Measurements from ENCODE around the gene DTX4.

DTX4 gene

DNA sequence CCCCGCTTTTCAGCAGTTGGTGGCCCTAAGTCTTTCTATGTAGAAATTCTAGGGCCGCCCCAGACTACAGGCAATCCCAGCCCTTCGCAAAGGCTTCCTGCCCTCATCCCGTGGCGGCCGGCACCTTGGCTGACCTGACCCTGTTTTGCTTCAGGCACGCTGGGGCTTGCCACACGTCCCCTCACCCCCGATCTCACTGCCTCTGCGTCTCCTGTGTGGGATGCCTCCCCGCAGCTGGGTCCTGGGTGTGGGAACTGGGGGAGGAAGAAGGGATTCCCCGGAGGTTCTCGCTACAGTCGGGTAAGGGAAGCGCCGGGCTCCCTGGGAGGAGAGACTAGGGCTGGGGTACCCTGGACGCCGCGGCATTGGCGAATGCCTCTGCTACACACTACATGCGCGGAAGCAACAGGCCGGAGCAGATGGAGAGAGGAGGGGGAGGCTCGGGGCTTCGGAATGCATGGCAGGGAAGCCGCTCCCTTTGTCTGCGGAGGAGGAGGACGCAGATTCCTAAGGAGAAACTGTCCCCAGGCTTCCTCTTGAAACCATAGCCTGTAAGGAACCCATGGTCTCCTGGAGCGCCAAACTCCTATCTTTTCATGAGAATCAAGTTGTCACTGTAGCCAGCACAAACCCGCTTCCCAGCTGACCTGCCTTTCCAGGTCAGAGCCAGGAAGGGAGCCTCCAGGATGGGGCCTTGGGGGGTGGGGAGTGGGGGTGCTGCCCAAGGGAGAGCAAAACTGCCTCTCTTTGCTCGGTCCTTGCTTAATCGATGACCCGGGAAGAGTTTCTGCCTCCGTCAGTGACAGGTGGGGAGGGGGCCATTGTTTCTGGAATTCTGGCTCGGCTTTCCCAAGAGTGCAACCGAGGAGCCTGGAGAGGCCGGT lies 1.4 kb downstream of the DTX4 start:
- DNase-seq: no peak

- DNase-seq: no peak
These were observed 2.2 kb downstream of the DTX4 start for GRCh38 chr11:59173964-59174663.

GRCh38 chr11:59174664-59175033 lies 2.7 kb downstream of the DTX4 start:
- no peak for DNase-seq

- DNase-seq: no peak
These were observed 3.2 kb downstream of the DTX4 start for GRCh38 chr11:59175091-59175501.

DNA sequence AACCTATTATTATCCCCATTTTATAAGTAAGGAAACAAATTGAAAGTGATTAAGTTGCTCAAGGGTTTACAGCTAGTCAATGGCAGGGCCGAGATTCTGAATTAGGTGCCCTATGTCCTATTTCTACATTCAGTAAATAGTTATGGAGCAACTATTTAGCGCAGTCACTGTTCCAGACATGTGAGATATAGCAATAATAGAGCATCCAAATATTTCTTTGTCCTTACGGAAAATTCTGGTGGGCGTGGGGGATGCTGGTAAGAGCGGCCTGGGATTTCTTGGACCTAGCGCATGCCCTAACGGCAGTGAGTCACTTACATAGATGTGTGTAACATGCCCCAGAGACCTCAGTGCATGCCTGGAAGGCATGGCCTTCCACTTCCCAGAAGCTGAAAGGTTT lies 4.4 kb downstream of the DTX4 start:
- no peak for DNase-seq

DNA sequence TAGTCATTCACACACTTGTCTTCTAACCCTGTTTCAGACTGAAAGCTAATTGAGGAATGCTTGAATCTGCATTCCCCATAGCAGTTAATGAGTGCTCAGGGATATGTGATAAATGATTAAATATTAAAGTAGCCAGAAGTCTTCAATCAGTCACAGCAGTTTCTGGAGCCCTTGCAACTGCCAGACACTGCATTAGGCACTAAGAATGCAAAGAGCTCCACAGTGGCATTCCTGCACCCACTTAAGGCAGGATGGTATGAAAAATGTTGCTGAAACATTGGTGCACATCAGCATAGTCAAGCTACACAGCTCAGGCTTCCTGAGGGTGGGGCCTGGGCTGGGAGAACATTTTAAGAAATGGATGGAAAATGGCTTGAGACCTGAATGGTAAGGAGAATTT lies 6.5 kb downstream of the DTX4 start:
- DNase-seq: no peak

DNA sequence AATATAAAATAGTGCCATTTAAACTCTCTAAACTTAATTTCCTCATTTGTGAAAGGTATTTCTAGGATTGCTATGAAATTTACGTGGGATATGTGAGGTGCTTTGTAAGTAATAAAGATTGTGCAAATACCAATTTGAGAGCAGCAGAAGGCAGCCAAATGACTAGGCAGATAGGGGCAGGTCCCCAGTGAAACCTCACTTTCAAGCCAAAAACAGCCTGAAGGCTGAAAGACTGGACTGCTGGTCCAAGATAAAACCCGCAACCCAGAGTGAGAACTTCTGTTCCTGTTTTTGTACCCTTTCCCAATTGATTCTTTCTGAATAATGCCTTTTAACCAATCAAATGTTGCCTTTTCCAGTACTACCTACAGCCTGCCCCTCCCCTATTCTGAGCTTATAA lies 7.2 kb downstream of the DTX4 start:
- DNase-seq: no peak

GRCh38 chr11:59180168-59180776 lies 8.3 kb downstream of the DTX4 start:
- DNase-seq: no peak

- DNase-seq: no peak
These were observed 9.0 kb downstream of the DTX4 start for GRCh38 chr11:59180907-59181306.

DNA sequence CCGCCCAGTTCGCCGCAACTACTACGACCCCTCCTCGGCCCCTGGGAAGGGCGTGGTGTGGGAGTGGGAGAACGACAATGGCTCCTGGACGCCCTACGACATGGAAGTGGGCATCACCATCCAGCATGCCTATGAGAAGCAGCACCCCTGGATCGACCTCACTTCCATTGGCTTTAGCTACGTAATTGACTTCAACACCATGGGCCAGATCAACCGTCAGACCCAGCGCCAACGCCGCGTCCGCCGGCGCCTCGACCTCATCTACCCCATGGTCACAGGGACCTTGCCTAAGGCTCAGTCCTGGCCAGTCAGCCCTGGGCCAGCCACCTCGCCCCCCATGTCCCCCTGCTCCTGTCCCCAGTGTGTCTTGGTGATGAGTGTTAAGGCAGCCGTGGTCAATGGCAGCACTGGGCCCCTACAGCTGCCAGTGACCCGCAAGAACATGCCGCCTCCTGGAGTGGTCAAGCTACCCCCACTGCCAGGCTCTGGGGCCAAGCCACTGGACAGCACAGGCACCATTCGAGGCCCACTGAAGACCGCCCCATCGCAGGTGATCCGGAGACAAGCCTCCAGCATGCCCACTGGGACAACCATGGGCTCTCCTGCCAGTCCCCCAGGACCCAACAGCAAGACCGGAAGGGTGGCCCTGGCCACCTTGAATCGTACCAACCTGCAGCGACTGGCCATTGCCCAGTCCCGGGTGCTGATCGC lies 10.0 kb downstream of the DTX4 start:
- no peak for DNase-seq

GRCh38 chr11:59182457-59183151 lies 10.7 kb downstream of the DTX4 start:
- DNase-seq: no peak

DNA sequence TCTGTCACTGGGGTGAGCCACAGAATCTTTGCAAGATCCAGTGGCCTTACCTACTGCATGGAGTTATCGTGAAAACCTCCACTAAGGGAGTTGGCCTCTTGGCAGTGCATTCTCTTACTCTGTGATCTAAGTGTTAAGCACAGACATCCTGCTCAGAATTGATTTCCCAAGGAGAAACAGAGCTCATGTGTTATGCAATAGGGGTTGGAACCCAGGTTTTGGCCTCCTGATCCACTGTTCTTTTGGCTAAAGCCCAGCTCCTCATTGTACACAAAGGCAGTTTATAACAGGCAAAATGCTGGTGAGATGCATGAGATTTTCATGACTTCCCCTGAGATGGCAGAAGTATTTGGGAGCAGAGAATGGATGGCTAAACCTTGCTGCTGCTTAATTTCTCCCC lies 11.8 kb downstream of the DTX4 start:
- DNase-seq: no peak

- DNase-seq: no peak
These were observed 12.9 kb downstream of the DTX4 start for GRCh38 chr11:59184691-59185339.

DNA sequence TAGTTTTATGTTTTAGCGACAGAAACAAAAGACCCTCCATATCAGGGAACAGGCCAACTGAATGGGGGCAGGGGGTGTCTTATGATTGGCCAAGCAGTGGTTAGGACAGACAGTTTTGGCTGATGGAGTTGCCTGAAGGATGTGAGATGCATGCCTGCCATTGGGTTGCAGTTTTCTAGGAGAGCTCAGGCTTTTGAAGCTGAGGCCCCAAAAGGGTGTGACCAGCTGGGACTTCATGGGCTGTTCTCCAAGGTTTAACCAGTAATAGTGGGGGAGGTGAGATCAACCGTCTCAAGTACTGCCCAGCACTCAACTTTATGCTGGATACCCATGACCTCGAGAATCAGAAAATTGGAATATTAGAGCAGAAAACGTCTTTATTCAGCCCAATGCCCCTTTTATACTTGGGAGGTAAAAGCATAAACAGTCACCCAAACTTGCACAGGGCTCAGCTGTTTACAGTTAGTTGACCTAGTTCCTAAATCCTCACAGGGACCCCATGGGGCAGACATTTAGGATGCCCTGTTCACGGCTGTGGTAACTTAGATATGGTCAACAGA lies 13.5 kb downstream of the DTX4 start:
- no peak for DNase-seq

DNA sequence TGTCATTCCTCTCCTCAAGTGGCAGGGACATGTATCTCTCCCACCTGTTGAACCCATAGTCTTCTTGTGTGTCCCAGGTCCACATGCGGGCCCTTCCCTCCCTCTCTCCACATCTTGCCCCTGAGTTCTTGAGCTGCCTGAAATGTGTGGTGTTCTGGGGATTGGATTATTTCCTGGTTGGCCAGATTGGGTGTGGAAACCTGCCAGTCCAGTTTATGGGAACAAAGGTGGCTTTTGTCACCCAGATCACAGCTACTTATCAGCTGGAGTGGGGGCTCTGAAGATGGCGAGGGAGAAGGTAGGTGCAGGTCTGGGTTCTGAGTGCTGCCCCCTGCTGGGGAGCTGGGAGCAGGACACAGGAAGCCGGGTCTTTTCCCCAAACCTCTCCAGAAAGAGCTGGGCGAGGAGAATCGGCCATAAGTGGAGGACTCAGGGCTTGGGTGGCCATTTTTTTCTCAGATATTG lies 14.2 kb downstream of the DTX4 start:
- no peak for DNase-seq

GRCh38 chr11:59187035-59187434 lies 15.1 kb downstream of the DTX4 start:
- DNase-seq: no peak

- DNase-seq: no peak
These were observed 15.7 kb downstream of the DTX4 start for GRCh38 chr11:59187587-59187986.

DNA sequence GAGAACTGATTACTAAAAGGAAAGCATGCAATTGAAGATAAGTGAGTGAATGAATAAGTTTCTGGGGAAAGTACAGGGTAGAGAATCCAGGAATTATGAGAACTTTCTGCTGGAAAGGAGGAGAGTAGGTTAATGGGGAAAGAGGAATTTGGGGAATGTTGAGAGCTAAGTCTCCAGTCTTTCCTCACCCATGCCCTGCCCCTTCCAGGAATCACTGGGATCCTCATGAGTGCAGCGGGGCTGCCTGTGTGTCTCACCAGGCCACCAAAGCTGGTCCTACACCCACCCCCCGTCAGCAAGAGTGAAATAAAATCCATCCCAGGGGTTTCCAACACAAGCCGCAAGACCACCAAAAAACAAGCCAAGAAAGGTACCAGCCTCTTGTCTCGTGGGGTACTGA lies 17.0 kb downstream of the DTX4 start:
- no peak for DNase-seq

- no peak for DNase-seq
These were observed 18.1 kb downstream of the DTX4 start for GRCh38 chr11:59189986-59190385.

DNA sequence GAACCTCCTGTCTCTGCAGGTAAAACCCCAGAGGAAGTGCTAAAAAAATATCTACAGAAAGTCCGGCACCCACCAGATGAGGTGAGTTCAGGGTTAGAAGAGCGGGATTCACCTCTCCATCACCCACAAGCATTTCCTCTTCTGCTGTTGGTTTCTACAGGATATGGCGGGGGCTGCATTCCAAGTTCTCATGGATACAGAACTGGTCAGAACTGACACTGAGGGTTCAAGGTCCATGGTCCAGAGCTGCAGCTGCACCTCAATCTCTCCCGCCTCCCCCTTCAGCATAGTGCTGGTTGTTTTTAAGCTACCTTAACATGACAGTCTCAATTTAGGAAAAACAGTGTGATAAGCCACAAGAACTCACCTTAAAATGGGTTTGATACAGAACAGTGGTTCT lies 19.2 kb downstream of the DTX4 start:
- DNase-seq: no peak

DNA sequence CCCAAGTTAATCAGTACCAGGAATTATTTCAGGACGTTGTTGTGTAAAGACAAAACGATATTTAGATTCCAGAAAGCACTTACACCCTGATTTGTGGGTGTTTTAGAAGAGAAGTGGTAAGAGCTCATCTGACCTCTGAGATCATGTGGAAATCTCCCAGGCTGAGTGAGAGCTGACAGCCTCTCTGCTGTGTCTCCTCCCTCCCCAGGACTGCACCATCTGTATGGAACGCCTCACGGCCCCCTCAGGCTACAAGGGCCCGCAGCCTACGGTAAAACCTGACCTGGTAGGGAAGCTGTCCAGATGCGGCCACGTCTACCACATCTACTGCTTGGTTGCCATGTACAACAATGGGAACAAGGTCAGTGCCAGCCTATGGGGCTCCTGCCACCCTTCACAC lies 20.0 kb downstream of the DTX4 start:
- DNase-seq: no peak

Data from NCI-H774 (cell line).